K562 treated with DMSO at 1 percent for 12 hours (cell line): ENCODE results near the gene NAXE. TPM values are rescaled to one million over a fixed set of nuclear protein-coding genes. Genes with fewer than 3 reads are reported as not detected.

Experiments
- total RNA-seq: library from RNA; unstranded; fragments of 300-600 nt; gene quantifications from 2 replicates; pipeline ENCODE4 v1.2.3, GENCODE V29; 2022; ENCODE audit not compliant: insufficient read depth

The NAXE gene
- total RNA-seq = 105 and 129 TPM in 2 replicates

GRCh38 chr1:156591432-156592157 lies at the start of gene NAXE:
TSS of gene NAXE (plus strand) at chr1:156591776. CDS start at chr1:156591805, 29 bp downstream.

DNA sequence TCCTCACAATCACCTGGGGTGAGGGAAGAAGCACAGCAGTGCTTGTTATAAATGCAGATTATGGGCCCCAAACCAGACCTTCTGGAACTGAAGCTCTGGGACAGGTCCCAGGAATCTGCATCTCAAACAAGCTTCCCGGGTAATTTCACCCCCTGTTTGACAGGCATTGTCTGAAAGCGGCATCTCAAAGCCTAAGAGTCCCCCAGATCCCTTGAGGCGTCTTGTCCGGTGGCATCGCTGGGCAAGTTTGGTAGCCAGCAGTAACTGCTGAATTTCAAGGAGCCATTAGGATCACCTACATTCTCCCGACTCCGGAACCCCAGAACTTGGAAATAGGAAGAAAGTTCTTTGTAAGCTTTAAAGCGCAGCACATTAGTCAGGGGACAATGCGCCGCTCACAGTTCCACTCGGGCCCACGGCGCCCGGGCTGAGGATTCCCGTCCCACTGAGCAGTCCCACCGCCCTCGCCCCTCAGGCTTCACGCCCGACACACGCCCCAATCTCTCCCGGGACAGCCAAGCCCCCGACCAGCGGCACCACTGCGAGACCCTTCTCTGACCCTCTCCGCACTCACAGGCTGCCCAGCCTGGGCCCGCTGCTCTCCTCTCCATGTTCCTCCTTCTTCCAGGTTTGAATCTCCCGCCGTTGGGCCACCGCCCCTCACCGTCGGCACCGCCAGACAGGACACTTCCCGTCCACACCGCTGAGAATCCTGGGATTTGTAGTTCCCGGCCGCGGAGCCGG lies 19.5 kb upstream of the NAXE start, which contains the start of gene IQGAP3:
Gene IQGAP3 (minus strand): TSS at position 647 of the 744 bp plus-strand sequence. CDS start 36 bp downstream, at position 611.

GRCh38 chr1:156579472-156579871 lies 12.1 kb upstream of the NAXE start, which contains the start of gene TTC24:
TSS of gene TTC24 (plus strand) at chr1:156579723. CDS start at chr1:156581365, 1,642 bp downstream.

GRCh38 chr1:156601122-156601830 lies 9.7 kb downstream of the NAXE start, which contains the start of gene GPATCH4:
TSS of gene GPATCH4 (minus strand) at chr1:156601479.

GRCh38 chr1:156618853-156619581 lies 27.4 kb downstream of the NAXE start, which contains the start of gene HAPLN2:
TSS of gene HAPLN2 (plus strand) at chr1:156619415. CDS start at chr1:156623491, 4,076 bp downstream.

DNA sequence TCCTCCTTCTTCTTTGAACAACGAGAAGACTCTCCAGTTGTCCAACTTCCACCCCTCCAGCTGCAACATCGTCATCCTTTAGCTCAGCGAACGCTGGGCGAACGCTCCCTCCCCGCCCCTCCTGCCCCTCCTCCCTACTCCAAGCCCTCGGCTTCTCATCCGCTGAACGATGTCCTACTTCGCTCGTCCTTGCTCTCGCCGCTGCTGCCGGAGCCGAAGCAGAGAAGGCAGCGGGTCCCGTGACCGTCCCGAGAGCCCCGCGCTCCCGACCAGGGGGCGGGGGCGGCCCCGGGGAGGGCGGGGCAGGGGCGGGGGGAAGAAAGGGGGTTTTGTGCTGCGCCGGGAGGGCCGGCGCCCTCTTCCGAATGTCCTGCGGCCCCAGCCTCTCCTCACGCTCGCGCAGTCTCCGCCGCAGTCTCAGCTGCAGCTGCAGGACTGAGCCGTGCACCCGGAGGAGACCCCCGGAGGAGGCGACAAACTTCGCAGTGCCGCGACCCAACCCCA lies 50.2 kb downstream of the NAXE start, which contains the start of gene BCAN:
Gene BCAN (plus strand): TSS at position 357 of the 504 bp plus-strand sequence. CDS start 3,938 bp downstream, outside the sequence.

Other genes starting within 250 kb of the NAXE start
- gene RHBG, start 222.6 kb upstream of the NAXE start, total RNA-seq = not detected in 2 replicates
- gene MEF2D, start 91.0 kb upstream of the NAXE start, total RNA-seq = 3.6 and 12.6 TPM in 2 replicates
- 7.9 and 29.1 TPM in 2 replicates for gene IQGAP3, start 19.2 kb upstream of the NAXE start, total RNA-seq
- not detected in 2 replicates for gene TTC24, start 12.1 kb upstream of the NAXE start, total RNA-seq
- gene GPATCH4, start 9.7 kb downstream of the NAXE start, total RNA-seq = 10.7 and 21.3 TPM in 2 replicates
- 2.5 and 5.5 TPM in 2 replicates for gene HAPLN2, start 27.6 kb downstream of the NAXE start, total RNA-seq
- gene BCAN, start 50.3 kb downstream of the NAXE start, total RNA-seq = 0.45 TPM in 1 of 2 replicates, not detected in the other
- gene NES, start 85.6 kb downstream of the NAXE start, total RNA-seq = 3.9 and 7.5 TPM in 2 replicates
- 2.3 and 5.5 TPM in 2 replicates for gene CRABP2, start 113.8 kb downstream of the NAXE start, total RNA-seq
- gene METTL25B, start 136.7 kb downstream of the NAXE start, total RNA-seq = 64.9 and 67.8 TPM in 2 replicates
- gene ISG20L2, start 137.0 kb downstream of the NAXE start, total RNA-seq = 23.3 and 39.7 TPM in 2 replicates
- gene MRPL24, start 149.3 kb downstream of the NAXE start, total RNA-seq = 14.2 and 23.9 TPM in 2 replicates
- gene HDGF, start 159.9 kb downstream of the NAXE start, total RNA-seq = 104 and 121 TPM in 2 replicates
- 70.5 and 109 TPM in 2 replicates for gene PRCC, start 175.8 kb downstream of the NAXE start, total RNA-seq
- gene SH2D2A, start 225.1 kb downstream of the NAXE start, total RNA-seq = 9.2 and 17.7 TPM in 2 replicates